Lower leg skin (tissue), 4 donors: ENCODE results near the gene TNS3. TPM values are rescaled to one million over a fixed set of nuclear protein-coding genes. Genes with fewer than 3 reads are reported as not detected.

ENCODE experiments used
- DNase-seq, 2 donors: peaks; one replicate each; pipeline ENCODE4 v3.0.0-alpha.2; 2019; ENCODE audit warnings: low spot score in 2 of 2
- H3K4me3 ChIP-seq: fragments of 200-600 bp; sonication (generic); 2 replicates; pipeline ENCODE4 v1.5.1; 2017; ENCODE audit warnings: mild to moderate bottlenecking, low read depth; ENCODE audit not compliant: poor library complexity, severe bottlenecking
- CTCF ChIP-seq, 3 donors: fragments of 450-650 bp; IDR thresholded peaks; one replicate each; pipeline ENCODE4 v1.5.1; 2016; ENCODE audit warnings: antibody characterized with exemption in 3 of 3, mild to moderate bottlenecking in 3 of 3, moderate library complexity in 2 of 3
- POLR2A ChIP-seq, 2 donors: fragments of 450-650 bp; IDR thresholded peaks; one replicate each; pipeline ENCODE4 v1.6.1; 2016 to 2017; ENCODE audit warnings: antibody characterized with exemption in 2 of 2, mild to moderate bottlenecking in 1 of 2, moderate library complexity in 1 of 2
- WGBS, 2 donors: methylation state at CpG; one replicate each; pipeline ENCODE4 v1.1.5; 2018; 5-methylcytosine and 5-hydroxymethylcytosine counted together
- intact Hi-C: fragments of 100-400 bp; cut with DNase I; formaldehyde crosslinking; loops from one replicate; pipeline ENCODE4 v1.15.0; 2023; ENCODE audit warnings: low total_unique reads
- total RNA-seq, 4 donors: library from RNA; depleted of rRNA; stranded (reverse); fragments of >200 nt; gene quantifications; one replicate each; pipeline ENCODE4 v1.1.0, GENCODE V29; 2016

TNS3 gene
- total RNA-seq, 4 donors from 2014 or later, result 19.5 to 33.9 (median 25.5) TPM

- 80 to 90% methylated on average over 5 of the region's 5 CpGs for WGBS, 2 donors
- H3K4me3 ChIP-seq, result no peak overlapping the region
- intact Hi-C loops, result no loop called here
- DNase-seq, result no peak
- TF ChIP-seq POLR2A (IDR thresholded peaks at IDR 0.05) (no peak), CTCF (IDR thresholded peaks at IDR 0.05) (no peak)
Measured at GRCh38 chr7:47523401-47523800, 58.5 kb downstream of the TNS3 start.

GRCh38 chr7:47521816-47522561 lies 59.9 kb downstream of the TNS3 start:
- TF ChIP-seq CTCF (IDR thresholded peaks at IDR 0.05) (no peak), POLR2A (IDR thresholded peaks at IDR 0.05) (no peak)
- intact Hi-C loops, result no loop called here
- no peak for DNase-seq
- WGBS, 2 donors, result 93 to 96% methylated on average over 14 of the region's 14 CpGs
- H3K4me3 ChIP-seq, result no peak overlapping the region

- no peak overlapping the region for H3K4me3 ChIP-seq
- intact Hi-C loops, result no loop called here
- TF ChIP-seq POLR2A (IDR thresholded peaks at IDR 0.05), result no peak
- TF ChIP-seq CTCF (IDR thresholded peaks at IDR 0.05), result no peak
- DNase-seq, result no peak
- 75 to 81% methylated on average over 12 to 13 of the region's 13 CpGs for WGBS, 2 donors
Measured at GRCh38 chr7:47521011-47521795, 60.7 kb downstream of the TNS3 start.

GRCh38 chr7:47520406-47520805 lies 61.5 kb downstream of the TNS3 start:
- WGBS, 2 donors, result 38 to 47% methylated on average over 8 of the region's 8 CpGs
- peak; percentile 91 to 95 for DNase-seq
- H3K4me3 ChIP-seq, result no peak overlapping the region
- intact Hi-C loops, result no loop called here
- TF ChIP-seq POLR2A (IDR thresholded peaks at IDR 0.05), result no peak
- no peak for TF ChIP-seq CTCF (IDR thresholded peaks at IDR 0.05)

GRCh38 chr7:47518827-47519226 lies 63.1 kb downstream of the TNS3 start:
- TF ChIP-seq POLR2A (IDR thresholded peaks at IDR 0.05) (no peak), CTCF (IDR thresholded peaks at IDR 0.05) (no peak)
- DNase-seq, result no peak
- intact Hi-C loops, result no loop called here
- no peak overlapping the region for H3K4me3 ChIP-seq
- 80 to 83% methylated on average over 7 of the region's 7 CpGs for WGBS, 2 donors
